ENCODE measurements around the gene MCTP1. TPM values are rescaled to one million over a fixed set of nuclear protein-coding genes. Genes with fewer than 3 reads are reported as not detected.

MCTP1 gene
- total and polyA plus RNA-seq, 10 of the 15 experiments (the other 5 are each of a cell fraction or from before 2014, with no cell fraction given): 12.6 to 45.9 (median 18.8) TPM

GRCh38 chr5:95114902-95115301 is 170.0 kb downstream of the MCTP1 start:
- in situ Hi-C loops (cut with MboI) (no loop called here), intact Hi-C loops (cut with micrococcal nuclease; ENCODE audit: unreplicated experiment) (no loop called here)
- H3K9me3 ChIP-seq (replicated peaks; ENCODE audit: control insufficient read depth, insufficient read depth, low read length): no peaks in the 10 kb centered on the region; the same call in 2 of the 3 replicates
- no peak overlapping the region for H3K4me2 ChIP-seq (ENCODE audit: control insufficient read depth, insufficient read depth)
- no peaks in the 10 kb centered on the region for H3K4me1 ChIP-seq (ENCODE audit: control insufficient read depth, insufficient read depth, low read length)
- ChIA-PET CTCF (no interaction called here), RAD21 (ENCODE audit: unreplicated experiment) (no interaction called here), POLR2A (no interaction called here), SMC1A (ENCODE audit: uncharacterized antibody, unreplicated experiment) (interaction anchor here (1.0 to 1.4 kb wide), 2 partner anchors 14 to 25 kb away, joined by 3 read pairs; no protein-coding TSS in a partner anchor)
- no peak overlapping the region for H3K4me3 ChIP-seq
- no peaks in the 10 kb centered on the region for H4K20me1 ChIP-seq (ENCODE audit: control insufficient read depth, insufficient read depth)
- no peaks in the 10 kb centered on the region for H3K36me3 ChIP-seq (ENCODE audit: control insufficient read depth in 2 of 2, insufficient read depth in 2 of 2, low read length in 1 of 2)
- no peak overlapping the region for H2AFZ ChIP-seq (ENCODE audit: control insufficient read depth, low read depth, low read length)
- TF ChIP-seq TARDBP (IDR thresholded peaks at IDR 0.05; ENCODE audit: borderline replicate concordance) (no peak), SREBF1 (IDR thresholded peaks at IDR 0.05; ENCODE audit: low read length) (no peak), BCL3 (IDR thresholded peaks at IDR 0.05; ENCODE audit: borderline replicate concordance, insufficient read depth, low read depth, low read length, poor library complexity, severe bottlenecking) (no peak), TCF7 (IDR thresholded peaks at IDR 0.05; ENCODE audit: borderline replicate concordance) (no peak), PRDM15 (CRISPR knock-in tag; IDR thresholded peaks at IDR 0.05) (no peak), CBX5 (IDR thresholded peaks at IDR 0.05; ENCODE audit: low read depth) (no peak), SKIL (IDR thresholded peaks at IDR 0.05; ENCODE audit: low read depth, poor library complexity, severe bottlenecking) (no peak), SPI1 (IDR thresholded peaks at IDR 0.05; ENCODE audit: borderline replicate concordance, insufficient read depth, low read depth, low read length) (no peak), CREB1 (IDR thresholded peaks at IDR 0.05; ENCODE audit: low read depth) (no peak), LARP7 (IDR thresholded peaks at IDR 0.05) (no peak), ELK1 (IDR thresholded peaks at IDR 0.05; ENCODE audit: low read depth, low read length) (no peak), ATF3 (IDR thresholded peaks at IDR 0.05; ENCODE audit: borderline replicate concordance, extremely low read depth, low read depth, low read length) (no peak), NBN (IDR thresholded peaks at IDR 0.05) (no peak), RELB (IDR thresholded peaks at IDR 0.05; ENCODE audit: low read depth) (no peak), POLR2AphosphoS5 (IDR thresholded peaks at IDR 0.05; ENCODE audit: low read length) (no peak)
- 0% methylated on average over 1 of the region's 1 CpG for WGBS (ENCODE audit: insufficient coverage, insufficient replicate concordance, low lambda C conversion rate, missing lambda C conversion rate)
- no TSS peak for BruUV-seq (replicated peaks)
- no peak overlapping the region for H3K27ac ChIP-seq (ENCODE audit: control insufficient read depth, insufficient read depth)
- no peaks in the 10 kb centered on the region for H3K79me2 ChIP-seq (ENCODE audit: control insufficient read depth, insufficient read depth, low read length)
- no peak for DNase-seq (ENCODE audit: low read depth, low spot score)
- no peaks in the 10 kb centered on the region for H3K27me3 ChIP-seq (replicated peaks in 1 of 2; ENCODE audit: control insufficient read depth in 2 of 2, insufficient read depth in 2 of 2, low read length in 1 of 2)
- no peak overlapping the region for H3K9ac ChIP-seq (ENCODE audit: control insufficient read depth, insufficient read depth, low read length)
- ATAC-seq: no peak
- no peak for FAIRE-seq

All from GM12878 (cell line).